ENCODE data around the gene TICAM2. TPM values are rescaled to one million over a fixed set of nuclear protein-coding genes. Genes with fewer than 3 reads are reported as not detected.

Gene TICAM2
- total and polyA plus RNA-seq, 2 donors (not counting 1 experiment from before 2014, with no cell fraction given), result 0.55 to 5.4 TPM

GRCh38 chr5:115568668-115569067 lies 33.6 kb downstream of the TICAM2 start:
- ChIA-PET CTCF (interaction anchor here (1.4 to 13.9 kb wide), 2 partner anchors 17 to 260 kb away, joined by 4 to 327 read pairs; no protein-coding TSS in a partner anchor), POLR2A (no interaction called here)
- DNase-seq, result no peak
- Histone ChIP-seq H3K4me2 (replicated peaks; ENCODE audit: low read depth, low read length, poor library complexity, severe bottlenecking) (no peak overlapping the region), H3K27me3 (replicated peaks in 1 of 4; ENCODE audit: control extremely low read depth in 1 of 4, control insufficient read depth in 3 of 4, insufficient read depth in 4 of 4, low read length in 3 of 4) (no peaks in the 10 kb centered on the region), H3K4me3 (ENCODE audit: control extremely low read depth in 1 of 5, extremely low read depth in 1 of 5, insufficient read depth in 1 of 5, low read depth in 2 of 5, low read length in 4 of 5) (no peak overlapping the region), H3K79me2 (ENCODE audit: control insufficient read depth, insufficient read depth, low read length) (no peaks in the 10 kb centered on the region), H3K9me3 (ENCODE audit: control extremely low read depth in 1 of 3, control insufficient read depth in 2 of 3, insufficient read depth in 1 of 3, low read length in 2 of 3) (no peaks in the 10 kb centered on the region), H3K4me1 (ENCODE audit: control insufficient read depth in 2 of 2, insufficient read depth in 2 of 2, low read length in 2 of 2) (no peaks in the 10 kb centered on the region), H2AFZ (ENCODE audit: insufficient read depth, low read depth, low read length, poor library complexity, severe bottlenecking) (no peak overlapping the region), H4K20me1 (ENCODE audit: control insufficient read depth, insufficient read depth, low read length, poor library complexity, severe bottlenecking) (no peaks in the 10 kb centered on the region), H3K36me3 (replicated peaks in 1 of 2; ENCODE audit: control extremely low read depth in 1 of 2, control insufficient read depth in 1 of 2, extremely low read depth in 1 of 2, insufficient read depth in 2 of 2, low read length in 1 of 2) (no peaks in the 10 kb centered on the region), H3K27ac (ENCODE audit: low read length in 2 of 2) (no peak overlapping the region), H3K9ac (ENCODE audit: low read length) (no peak overlapping the region)
- Mint-ChIP-seq H3K27me3 (no peaks in the 10 kb centered on the region), H3K4me3 (no peak overlapping the region), H3K27ac (no peak overlapping the region), H3K9me3 (ENCODE audit: insufficient read depth) (no peaks in the 10 kb centered on the region), H3K4me1 (no peaks in the 10 kb centered on the region)
- intact Hi-C loops (cut with micrococcal nuclease), result no loop called here
- no CpG with 5 or more reads among the region's 1 CpG for WGBS (ENCODE audit: insufficient coverage)
- no peak for TF ChIP-seq EZH2 (IDR thresholded peaks at IDR 0.05; ENCODE audit: borderline replicate concordance, insufficient read depth, low read depth, low read length, poor library complexity, severe bottlenecking)
- no peak for TF ChIP-seq CTCF (IDR thresholded peaks at IDR 0.05)
- no peak for ATAC-seq (ENCODE audit: low read depth)

GRCh38 chr5:115565233-115565632 lies 37.0 kb downstream of the TICAM2 start:
- TF ChIP-seq CTCF (IDR thresholded peaks at IDR 0.05) (no peak), EZH2 (IDR thresholded peaks at IDR 0.05; ENCODE audit: borderline replicate concordance, insufficient read depth, low read depth, low read length, poor library complexity, severe bottlenecking) (no peak)
- POLR2A ChIA-PET, result no interaction called here
- Mint-ChIP-seq H3K27me3 (no peaks in the 10 kb centered on the region), H3K4me1 (no peaks in the 10 kb centered on the region), H3K9me3 (ENCODE audit: insufficient read depth) (no peaks in the 10 kb centered on the region), H3K27ac (no peak overlapping the region), H3K4me3 (no peak overlapping the region)
- Histone ChIP-seq H3K9me3 (ENCODE audit: control extremely low read depth in 1 of 3, control insufficient read depth in 2 of 3, insufficient read depth in 1 of 3, low read length in 2 of 3) (peaks cover 0 to 4% (median 0%) of the 10 kb centered on the region in 3 donors), H3K4me1 (ENCODE audit: control insufficient read depth in 2 of 2, insufficient read depth in 2 of 2, low read length in 2 of 2) (no peaks in the 10 kb centered on the region), H3K79me2 (ENCODE audit: control insufficient read depth, insufficient read depth, low read length) (no peaks in the 10 kb centered on the region), H3K27ac (ENCODE audit: low read length in 2 of 2) (no peak overlapping the region), H3K36me3 (replicated peaks in 1 of 2; ENCODE audit: control extremely low read depth in 1 of 2, control insufficient read depth in 1 of 2, extremely low read depth in 1 of 2, insufficient read depth in 2 of 2, low read length in 1 of 2) (no peaks in the 10 kb centered on the region), H3K27me3 (replicated peaks in 1 of 4; ENCODE audit: control extremely low read depth in 1 of 4, control insufficient read depth in 3 of 4, insufficient read depth in 4 of 4, low read length in 3 of 4) (no peaks in the 10 kb centered on the region), H3K4me3 (ENCODE audit: control extremely low read depth in 1 of 5, extremely low read depth in 1 of 5, insufficient read depth in 1 of 5, low read depth in 2 of 5, low read length in 4 of 5) (no peak overlapping the region), H3K4me2 (replicated peaks; ENCODE audit: low read depth, low read length, poor library complexity, severe bottlenecking) (no peak overlapping the region), H3K9ac (ENCODE audit: low read length) (no peak overlapping the region), H4K20me1 (ENCODE audit: control insufficient read depth, insufficient read depth, low read length, poor library complexity, severe bottlenecking) (no peaks in the 10 kb centered on the region), H2AFZ (ENCODE audit: insufficient read depth, low read depth, low read length, poor library complexity, severe bottlenecking) (no peak overlapping the region)
- CTCF ChIA-PET, result no interaction called here
- 100% methylated on average over 2 of the region's 2 CpGs for WGBS (ENCODE audit: insufficient coverage)
- no peak for ATAC-seq (ENCODE audit: low read depth)
- intact Hi-C loops (cut with micrococcal nuclease), result no loop called here
- DNase-seq, result no peak

Data from B cell (primary cell).